Epithelial cell of prostate (primary cell): ENCODE data around the gene FMN1.
"Not testable (repeated sequence)": the region's sequence is repeated elsewhere in the genome, so short reads cannot be mapped to it uniquely, and the experiment has no call there.

Experiments used
- DNase-seq: peaks from one replicate; pipeline ENCODE4 v3.0.0-alpha.2; 2011; ENCODE audit warnings: low read depth, low spot score
- H3K27ac ChIP-seq: fragments of 450-650 bp; 2 replicates; pipeline ENCODE4 v1.5.1; 2017; ENCODE audit warnings: mild to moderate bottlenecking

FMN1 gene

DNA sequence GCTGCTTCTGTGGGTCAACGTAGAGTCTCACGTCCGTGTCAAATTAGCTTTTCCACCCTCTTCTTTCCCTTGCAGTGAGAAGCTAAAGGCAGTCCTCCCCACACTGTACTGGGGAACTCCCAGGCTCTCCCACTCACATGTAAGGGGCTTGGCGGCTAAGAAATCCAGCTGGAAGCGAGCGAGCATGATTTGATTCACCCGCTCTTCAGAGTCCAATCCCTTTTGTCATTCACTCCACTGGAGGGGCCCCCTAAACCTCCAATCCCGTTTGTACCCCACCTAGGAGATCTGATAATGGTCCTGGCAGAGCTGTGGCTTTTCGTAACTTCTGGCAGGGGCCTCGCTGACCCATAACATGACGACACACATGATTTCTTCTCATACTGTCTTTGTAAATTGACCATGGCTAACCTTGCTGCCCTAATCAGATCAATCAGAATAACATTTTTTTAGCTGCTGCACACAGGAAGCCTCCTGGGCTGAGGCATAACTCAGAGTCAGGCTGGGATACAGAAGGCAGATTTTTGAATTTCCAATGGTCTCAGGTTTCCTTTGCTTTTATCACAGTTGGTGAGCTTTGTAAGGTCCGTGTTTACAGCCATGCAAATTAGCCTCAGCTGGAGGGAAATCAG lies 241.5 kb downstream of the FMN1 start:
- no peak overlapping the region for H3K27ac ChIP-seq
- no peak for DNase-seq

DNA sequence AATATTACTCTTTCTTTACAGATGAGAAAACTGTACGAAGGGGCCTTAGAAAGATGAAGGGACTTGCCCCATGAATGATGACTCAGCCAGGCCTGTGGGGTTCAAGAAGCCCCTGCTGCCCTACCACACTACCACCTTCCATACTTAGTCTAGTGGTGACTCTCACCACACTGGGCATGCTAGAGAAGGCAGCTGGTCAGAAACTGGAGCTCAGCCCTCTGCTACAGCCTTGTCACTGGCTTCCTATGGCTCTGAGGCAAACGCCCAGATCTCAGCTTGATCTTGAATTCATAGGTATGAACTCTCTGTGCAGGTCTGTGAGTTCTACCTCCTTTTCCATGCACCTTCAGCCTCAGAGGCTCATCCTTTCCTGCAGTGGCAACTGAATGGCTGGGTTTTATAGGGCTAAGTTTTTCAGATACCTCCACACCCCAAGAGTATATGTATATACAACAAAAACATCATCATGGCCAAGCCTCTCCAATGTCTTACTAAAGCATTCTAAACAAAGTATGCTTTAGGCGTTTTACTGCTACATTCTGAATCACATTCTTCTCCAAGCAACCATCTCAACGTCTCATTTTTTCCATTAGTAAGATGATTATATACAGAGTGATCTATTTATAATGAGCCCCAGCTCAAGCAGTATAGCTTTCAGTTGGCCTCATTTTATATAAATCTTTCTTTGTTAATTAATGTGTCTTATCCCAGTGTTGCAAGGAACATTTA lies 242.6 kb downstream of the FMN1 start:
- H3K27ac ChIP-seq: no peak overlapping the region
- no peak for DNase-seq

DNA sequence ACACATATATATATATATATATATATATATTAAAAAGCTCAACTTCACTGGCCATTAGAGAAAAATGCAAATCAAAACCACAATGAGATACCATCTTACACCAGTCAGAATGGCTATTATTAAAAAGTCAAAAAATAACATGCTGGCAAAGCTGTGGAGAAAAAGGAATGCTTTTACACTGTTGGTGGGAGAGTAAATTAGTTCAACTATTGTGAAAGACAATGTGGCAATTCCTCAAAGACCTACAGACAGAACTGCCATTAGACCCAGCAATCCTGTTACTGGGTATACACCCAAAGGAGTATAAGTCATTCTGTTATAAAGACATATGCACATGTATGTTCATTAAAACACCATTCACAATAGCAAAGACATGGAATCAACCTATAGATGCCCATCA lies 244.5 kb downstream of the FMN1 start:
- not testable (repeated sequence) for H3K27ac ChIP-seq, DNase-seq

DNA sequence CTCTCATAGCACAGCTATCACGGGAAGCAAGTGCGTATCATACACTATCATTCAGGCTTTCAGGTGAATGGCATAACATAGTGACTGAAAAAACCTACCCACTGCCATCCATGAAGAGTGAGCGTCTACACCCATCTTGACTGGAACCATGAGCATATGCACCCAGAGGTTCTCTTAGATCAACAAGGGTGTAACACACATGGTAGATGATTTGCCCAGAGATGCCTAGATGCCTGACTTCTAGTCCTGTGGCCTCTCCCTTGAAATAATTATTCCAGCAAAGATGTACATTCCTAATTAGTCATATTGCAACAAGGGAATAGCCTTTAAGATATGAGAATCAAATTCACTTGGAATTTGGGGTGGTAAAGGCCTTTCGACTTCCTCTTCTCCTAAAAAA lies 248.3 kb downstream of the FMN1 start:
- no peak overlapping the region for H3K27ac ChIP-seq
- no peak for DNase-seq

DNA sequence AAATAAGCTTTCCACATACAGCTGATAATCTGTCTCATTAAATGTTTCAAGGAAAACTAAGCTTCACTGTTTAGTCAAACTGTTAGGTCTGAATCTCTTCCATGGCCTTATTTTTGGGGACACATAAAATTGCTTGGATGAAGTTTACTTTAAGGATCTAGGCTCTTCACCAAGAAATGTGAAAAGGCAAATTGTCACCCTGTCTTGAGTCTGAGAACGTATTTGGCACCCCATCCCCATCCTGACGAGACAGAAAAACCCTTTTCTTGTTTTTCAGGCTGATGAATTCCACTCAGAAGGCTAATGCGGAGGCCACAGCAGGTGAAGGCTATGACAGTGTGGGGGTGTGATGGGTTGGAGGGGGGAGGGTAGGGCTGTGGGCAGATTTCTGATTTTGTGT lies 250.1 kb downstream of the FMN1 start:
- no peak overlapping the region for H3K27ac ChIP-seq
- no peak for DNase-seq

DNA sequence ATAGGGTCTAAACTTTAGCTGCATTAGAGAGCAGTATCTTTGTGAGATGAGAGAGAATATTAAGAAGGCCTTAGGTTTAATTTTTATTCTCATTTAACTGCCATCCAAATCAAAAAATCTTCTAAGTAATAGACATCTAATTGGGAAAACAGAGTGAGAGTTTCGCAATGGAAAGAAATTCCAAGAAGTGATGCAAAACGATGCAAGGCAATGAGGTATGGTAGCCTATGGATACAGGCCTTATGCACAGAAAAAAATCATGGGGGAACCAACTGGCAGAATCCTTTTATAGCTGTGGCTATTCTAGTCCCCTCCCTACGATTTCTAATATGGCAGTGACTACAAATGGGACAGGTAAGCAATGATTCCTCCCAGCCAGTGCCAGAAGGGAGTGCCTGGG lies 250.8 kb downstream of the FMN1 start:
- DNase-seq: no peak
- H3K27ac ChIP-seq: no peak overlapping the region

DNA sequence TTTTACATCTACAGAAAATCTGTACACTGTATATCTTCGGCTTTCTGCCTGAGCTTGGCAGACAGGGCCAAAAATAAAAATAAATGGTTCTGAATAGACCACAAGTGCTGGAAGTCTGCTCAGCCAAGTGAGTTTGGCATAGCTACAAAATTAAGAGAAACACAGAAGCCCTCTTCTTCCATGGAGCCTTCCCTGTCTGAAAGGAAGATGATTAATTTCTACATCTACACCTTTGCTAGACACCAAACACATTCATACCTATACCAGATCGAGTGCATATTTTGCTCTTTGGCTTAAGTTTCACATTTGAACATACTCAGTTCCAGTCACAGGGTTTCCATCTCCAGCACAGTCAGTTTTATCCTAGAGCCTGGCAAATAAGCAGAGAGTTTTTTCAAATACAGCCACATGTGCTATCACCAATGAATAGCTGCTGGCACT lies 252.1 kb downstream of the FMN1 start:
- no peak for DNase-seq
- no peak overlapping the region for H3K27ac ChIP-seq

DNA sequence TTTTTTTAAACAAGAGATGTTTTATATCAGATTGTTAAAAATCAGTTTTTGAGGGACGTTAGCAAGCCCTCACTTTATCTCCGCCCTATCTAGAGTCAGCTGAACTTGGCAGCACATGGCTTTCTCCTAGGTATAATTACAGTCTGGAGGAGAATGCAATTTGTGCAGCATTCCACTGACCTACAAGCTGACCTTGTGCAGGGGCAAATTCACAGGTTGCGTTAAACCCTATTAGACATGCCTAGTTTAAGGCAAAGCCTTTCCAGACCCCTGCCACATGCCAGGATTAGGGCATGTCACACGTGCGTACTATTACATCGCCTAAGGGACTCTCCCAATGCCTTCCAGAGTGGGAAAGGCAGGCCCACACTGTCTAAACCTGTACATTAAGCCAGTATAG lies 252.7 kb downstream of the FMN1 start:
- DNase-seq: no peak
- H3K27ac ChIP-seq: no peak overlapping the region

DNA sequence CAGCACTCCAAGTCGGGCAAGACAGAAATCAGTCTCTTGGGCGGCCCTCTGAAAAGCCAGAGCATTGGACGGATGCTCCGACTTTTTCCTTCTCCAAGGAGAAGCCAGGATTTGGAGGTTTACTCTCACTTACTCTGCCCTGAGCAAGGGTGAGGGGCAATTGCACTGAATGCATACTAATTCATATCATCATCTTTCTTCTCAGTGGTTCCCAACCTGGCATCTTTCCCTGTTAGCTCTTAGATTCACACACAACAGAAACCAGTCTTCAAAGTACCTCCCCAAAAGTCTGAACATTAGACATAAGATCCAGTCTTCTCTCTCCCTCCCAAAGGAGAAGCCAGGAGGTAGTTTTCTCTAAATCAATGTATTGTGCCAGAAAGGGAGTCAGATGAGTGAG lies 257.5 kb downstream of the FMN1 start:
- H3K27ac ChIP-seq: no peak overlapping the region
- DNase-seq: no peak

DNA sequence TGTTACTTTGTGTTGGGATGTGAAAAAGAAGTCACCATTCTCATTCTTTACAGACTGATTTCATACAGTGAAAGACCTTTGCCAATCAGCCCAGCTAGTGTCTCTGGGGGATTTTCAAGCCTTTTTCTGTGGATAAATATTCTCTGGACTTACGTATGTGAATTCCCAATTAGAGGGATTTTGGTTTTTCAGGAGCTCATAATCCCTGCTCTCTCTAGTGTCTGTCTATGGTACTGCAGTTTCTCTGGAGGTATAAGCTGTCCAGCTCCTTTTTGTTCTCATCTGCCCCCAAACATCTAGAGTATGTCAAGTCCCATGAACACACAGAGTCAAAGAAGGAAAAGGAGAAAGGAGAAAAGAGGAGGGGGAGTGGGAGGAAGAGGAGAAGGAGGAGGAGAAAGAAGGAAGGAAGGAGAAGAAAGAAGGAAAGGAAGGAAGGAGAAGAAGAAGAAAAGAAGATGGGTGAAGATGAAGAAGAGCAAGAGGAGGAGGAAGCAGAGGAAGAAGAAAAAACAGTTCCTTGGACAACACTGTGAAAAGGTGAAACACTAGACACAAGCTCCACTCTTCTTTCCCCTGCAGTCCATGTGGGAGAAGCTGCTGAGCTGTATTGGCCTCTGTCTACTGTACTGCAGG lies 258.1 kb downstream of the FMN1 start:
- H3K27ac ChIP-seq: no peak overlapping the region
- DNase-seq: no peak

DNA sequence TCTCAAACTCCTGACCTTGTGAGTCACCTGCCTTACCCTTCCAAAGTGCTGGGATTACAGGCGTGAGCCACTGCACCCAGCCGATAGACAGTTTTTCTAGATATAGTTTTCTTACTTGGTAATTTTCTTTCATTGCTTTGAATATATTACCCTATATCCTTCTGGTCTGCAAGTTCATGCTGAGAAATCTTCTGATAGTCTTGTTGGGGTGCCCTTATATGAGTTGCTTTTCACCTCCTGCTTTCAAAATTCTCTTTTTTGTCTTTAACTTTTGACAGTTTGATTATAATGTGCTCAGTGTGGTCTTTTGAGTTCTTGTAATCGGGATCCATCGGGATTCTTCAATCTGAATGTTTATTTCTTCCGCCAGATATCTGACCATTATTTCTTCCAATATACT lies 259.4 kb downstream of the FMN1 start:
- no peak for DNase-seq
- H3K27ac ChIP-seq: no peak overlapping the region

DNA sequence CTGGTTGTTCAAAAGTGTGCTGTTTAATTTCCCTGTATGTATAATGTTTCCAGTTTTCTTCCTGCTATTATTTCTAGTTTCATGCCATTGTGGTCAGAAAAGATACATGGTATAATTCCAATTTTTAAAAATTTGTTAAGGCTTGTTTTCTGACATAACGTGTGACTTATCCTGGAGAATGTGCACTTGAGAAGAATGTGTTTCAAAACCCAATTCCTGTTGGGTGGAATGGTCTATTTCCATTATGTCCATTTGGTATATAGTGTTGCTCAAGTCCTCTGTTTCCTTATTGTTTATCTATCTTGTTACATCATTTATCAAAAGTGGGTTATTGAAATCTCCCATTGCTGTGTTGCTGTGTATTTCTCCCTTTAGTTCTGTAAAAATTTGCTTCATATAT lies 261.3 kb downstream of the FMN1 start:
- no peak for DNase-seq
- H3K27ac ChIP-seq: no peak overlapping the region

DNA sequence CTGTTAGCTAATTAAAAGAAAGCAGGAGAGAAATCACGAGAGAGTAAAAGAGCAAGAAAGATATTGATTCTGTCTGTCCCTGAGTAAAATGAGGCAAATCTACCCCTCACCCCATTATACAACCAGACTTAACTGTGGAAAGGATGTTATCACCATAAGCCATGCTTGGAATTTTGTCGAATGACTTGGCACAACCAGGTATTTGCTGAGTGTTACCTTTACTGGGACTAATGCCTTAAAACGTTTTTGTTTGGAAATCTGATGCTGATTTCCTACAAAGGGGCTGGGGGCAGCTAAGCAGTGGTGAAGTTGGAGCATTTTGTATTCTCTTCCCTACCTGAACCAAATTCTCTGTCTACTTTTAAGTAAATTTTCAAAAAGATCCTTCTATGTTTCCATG lies 265.6 kb downstream of the FMN1 start:
- H3K27ac ChIP-seq: no peak overlapping the region
- no peak for DNase-seq

DNA sequence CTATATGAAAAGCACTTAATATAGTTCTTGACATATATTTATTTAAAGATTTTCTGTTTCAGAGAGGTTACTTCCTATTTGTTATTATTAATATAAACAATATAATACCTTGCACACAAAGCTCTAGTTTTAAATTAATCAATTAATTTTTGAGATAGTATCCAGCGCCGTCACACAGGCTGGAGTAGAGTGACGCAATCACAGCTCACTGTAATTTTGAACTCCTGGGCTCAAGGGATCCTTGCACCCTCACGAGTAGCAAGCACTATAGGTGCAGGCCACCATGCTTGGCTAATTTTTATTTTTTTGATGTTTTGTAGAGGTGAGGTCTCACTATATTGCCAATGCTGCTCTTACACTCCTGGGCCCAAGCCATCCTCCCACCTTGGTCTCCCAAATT lies 267.4 kb downstream of the FMN1 start:
- no peak overlapping the region for H3K27ac ChIP-seq
- DNase-seq: no peak

DNA sequence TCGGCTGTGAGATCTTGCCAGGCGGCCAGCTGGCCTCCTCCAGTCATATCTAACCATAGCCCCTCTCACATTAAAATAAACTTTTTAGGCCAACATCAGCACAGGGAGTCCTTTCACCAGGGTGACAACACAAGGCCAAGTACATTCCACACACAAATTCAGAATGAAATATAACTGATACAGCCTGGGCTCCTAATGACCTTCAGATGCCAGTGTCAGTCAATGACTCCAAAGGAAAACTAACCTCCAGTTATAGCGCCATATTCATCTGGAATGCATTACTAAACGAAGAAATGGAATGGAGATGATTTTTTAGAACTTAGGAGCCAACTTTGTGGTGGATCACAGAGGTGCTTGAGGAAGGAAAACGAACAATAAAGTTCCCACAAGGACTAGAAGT lies 271.3 kb downstream of the FMN1 start:
- no peak overlapping the region for H3K27ac ChIP-seq
- no peak for DNase-seq

DNA sequence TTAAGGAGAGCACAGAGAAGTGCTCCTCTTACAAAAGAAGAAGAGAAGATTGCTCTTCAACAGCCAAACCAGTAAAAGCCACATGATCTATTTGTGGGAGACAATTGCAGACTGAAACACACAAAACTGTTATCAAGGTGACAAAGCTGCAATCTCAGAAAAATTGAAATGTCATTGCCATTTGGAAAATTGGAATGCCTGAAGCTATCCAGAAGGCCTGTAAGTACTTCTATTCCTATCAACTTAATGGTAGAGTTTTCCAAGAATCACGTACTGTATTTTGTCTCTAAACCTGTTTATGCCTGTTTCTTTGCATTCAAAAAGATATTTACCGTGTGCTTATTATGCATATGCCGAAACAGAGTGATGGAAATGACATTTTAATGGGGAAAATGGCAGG lies 272.0 kb downstream of the FMN1 start:
- H3K27ac ChIP-seq: no peak overlapping the region
- no peak for DNase-seq

DNA sequence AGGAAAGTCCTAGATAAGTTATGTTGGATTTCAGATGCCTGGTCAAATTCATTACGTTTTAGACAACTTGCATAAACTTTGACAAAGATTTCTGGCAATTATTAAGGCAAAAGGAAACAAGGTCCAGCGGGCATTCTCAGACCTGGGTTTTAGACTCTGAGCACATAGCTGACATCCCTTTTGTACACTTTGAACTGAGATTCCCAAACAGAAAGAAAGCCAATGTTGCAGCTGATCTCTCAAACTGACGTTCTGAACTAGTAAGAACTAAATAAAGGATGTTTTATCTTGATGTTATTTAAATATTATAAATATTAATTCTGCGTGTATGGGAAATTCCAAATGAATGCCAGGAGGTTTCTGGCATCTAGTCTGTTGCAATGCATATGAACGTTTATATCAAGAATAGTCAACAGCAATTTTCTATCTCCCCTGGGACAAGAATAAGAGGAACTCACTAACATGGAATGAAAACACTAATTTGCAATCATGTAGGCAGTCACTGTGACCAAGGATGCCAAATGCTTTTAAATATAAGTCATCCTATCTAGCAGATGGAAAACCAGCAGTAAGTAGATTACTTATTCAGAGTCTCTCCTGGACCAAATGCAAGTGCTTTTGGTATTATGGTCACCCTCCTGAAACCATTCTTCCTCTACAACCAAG lies 274.6 kb downstream of the FMN1 start:
- DNase-seq: no peak
- H3K27ac ChIP-seq: no peak overlapping the region

DNA sequence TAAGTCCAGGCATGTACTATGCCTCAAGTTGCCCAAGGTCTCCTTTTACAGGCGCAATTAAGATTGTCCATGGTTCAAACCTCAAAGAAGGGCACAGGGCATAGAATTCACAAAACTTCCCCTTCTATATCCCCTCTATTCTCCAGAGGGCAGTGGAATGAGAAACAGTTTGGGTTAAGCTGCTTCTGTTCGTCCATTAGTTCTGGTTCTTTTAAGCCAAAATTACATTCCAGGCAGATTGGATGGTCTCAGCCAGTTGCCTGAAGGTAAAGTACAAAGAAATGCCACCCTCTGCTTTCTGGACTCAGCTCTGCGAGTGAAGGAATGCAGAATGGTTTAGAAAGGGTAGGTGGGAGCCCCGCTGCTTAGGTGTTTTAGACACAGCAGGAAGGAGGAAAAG lies 276.0 kb downstream of the FMN1 start:
- no peak for DNase-seq
- H3K27ac ChIP-seq: no peak overlapping the region

DNA sequence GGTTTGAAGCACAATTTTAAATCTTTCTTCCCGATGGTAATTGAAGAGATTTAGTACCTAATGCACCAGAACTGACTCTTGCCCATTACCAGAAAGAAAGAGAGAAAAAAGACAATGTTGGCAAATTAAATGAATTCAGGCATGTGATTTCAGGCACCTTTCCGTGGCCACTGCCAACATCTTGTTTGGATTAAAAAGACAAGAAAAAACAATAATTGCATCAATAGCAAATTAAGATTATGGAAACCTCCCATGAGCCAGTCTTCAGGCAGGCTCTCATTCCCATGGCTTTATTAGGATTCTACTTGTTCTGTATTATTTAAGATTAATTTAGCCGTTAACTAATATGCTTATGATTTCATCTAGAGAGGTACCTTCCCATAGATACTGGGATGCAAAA lies 283.7 kb downstream of the FMN1 start:
- H3K27ac ChIP-seq: no peak overlapping the region
- no peak for DNase-seq

DNA sequence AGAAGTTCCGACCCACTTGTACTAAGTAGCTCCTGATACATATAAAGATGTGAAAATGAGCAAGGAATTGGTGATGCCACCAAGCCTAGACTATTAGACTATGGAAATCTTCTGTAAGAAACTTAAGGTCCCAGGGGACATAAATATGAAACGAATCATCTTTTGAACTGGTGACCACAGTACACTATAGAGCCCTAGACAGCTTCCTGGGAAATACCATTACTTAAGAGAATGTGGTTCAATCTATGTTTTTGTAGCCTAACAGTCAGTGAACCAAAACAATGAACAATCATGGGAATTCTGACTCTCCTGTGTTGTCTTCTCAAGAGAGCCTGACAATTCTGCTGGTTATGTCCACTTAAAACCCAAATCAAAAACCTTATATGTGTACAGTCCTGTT lies 285.1 kb downstream of the FMN1 start:
- no peak for DNase-seq
- no peak overlapping the region for H3K27ac ChIP-seq

DNA sequence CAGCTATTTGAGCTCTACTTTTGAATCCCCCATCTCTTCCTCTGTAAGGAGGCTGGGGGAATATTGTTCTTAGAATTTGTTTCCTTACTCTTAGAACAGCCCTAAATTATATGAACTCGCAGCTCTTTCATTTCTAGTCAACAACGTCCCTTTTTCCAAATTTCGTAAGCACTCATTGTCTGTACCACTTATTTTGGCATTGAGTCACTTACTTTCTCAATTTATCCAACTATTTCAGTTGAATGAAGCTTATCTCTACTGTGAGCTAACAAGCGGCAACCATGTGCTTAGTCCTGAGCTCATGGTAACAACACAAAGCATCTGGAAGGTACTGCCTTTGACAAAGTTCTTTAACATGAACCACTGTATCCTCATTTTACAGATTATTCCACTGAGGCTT lies 285.6 kb downstream of the FMN1 start:
- no peak for DNase-seq
- H3K27ac ChIP-seq: no peak overlapping the region
